ENCODE measurements around the gene HAGH.

The HAGH gene

DNA sequence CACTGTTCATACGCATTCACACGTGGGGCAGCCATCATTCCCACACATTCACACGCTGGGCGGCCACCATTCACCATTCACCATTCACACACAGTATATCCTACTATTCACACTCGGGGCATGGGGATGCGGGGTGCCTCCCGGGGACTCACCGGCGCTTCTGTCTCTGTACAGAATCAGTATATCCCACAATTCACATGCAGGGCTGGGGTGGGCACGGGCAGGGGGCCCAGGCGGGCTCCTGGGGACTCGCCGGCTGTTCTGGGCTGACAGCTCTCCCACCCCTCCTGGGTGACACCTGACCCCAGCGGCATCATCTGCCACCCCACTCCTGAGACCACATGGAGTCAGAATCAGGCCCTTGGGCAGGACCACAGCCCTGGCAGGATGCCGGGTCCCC is 64.9 kb downstream of the HAGH start:
- CTCF ChIA-PET = interaction anchor here (0.7 kb wide), 1 partner anchor 104 kb away, joined by 3 read pairs; no protein-coding TSS in a partner anchor
- Histone ChIP-seq H3K36me3 (ENCODE audit: control insufficient read depth in 2 of 2, insufficient read depth in 1 of 2, low read length in 2 of 2) (peaks cover 0 to 83% of the 10 kb centered on the region in 2 experiments; a peak in 1 of 3 replicates), H3K27ac (ENCODE audit: extremely low read depth, low read depth, low read length) (no peak overlapping the region), H3K4me3 (ENCODE audit: low read depth, low read length) (no peak overlapping the region), H3K4me1 (ENCODE audit: control insufficient read depth, insufficient read depth, low read length) (no peaks in the 10 kb centered on the region), H3K9me3 (ENCODE audit: control insufficient read depth, insufficient read depth, low read depth, low read length) (no peaks in the 10 kb centered on the region)
- POLR2A ChIA-PET = no interaction called here
- no peak for TF ChIP-seq ZNF23 (tag by site-specific recombination; IDR thresholded peaks at IDR 0.05; ENCODE audit: borderline replicate concordance)
- no peak for TF ChIP-seq ZNF677 (tag by site-specific recombination; IDR thresholded peaks at IDR 0.05)

DNA sequence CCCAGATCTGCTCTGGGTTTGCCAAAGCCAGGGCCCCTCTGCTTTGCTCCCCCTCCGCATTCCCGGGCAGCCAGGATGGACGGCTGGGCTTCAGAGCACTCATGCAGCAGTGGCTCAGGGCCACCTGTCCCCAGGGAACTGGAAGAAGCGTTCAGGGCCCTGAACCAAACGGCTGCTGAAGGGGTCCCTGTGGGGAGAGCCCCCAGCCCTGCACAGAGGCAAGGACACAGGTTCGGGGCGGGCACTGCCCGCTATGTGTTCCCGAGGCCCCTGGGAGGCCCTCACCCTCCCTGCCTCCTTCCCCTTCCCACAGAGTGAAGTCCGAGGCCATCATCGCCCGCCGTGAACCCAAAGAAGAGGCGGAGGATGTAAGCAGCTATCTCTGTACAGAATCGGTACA is 65.7 kb downstream of the HAGH start:
- peaks cover 0 to 76% of the 10 kb centered on the region in 2 experiments; a peak in 1 of 3 replicates for H3K36me3 ChIP-seq (ENCODE audit: control insufficient read depth in 2 of 2, insufficient read depth in 1 of 2, low read length in 2 of 2)
- CTCF ChIA-PET = interaction anchor here (0.7 kb wide), 1 partner anchor 103 kb away, joined by 3 read pairs; no protein-coding TSS in a partner anchor
- POLR2A ChIA-PET = interaction anchor here (0.9 to 1.0 kb wide), 2 partner anchors 9 to 12 kb away, joined by 3 read pairs; partner anchors contain the start of genes EME2 and MRPS34
- H3K4me3 ChIP-seq (ENCODE audit: low read depth, low read length) = no peak overlapping the region
- H3K9me3 ChIP-seq (ENCODE audit: control insufficient read depth, insufficient read depth, low read depth, low read length) = no peaks in the 10 kb centered on the region
- TF ChIP-seq, protein P1, sequence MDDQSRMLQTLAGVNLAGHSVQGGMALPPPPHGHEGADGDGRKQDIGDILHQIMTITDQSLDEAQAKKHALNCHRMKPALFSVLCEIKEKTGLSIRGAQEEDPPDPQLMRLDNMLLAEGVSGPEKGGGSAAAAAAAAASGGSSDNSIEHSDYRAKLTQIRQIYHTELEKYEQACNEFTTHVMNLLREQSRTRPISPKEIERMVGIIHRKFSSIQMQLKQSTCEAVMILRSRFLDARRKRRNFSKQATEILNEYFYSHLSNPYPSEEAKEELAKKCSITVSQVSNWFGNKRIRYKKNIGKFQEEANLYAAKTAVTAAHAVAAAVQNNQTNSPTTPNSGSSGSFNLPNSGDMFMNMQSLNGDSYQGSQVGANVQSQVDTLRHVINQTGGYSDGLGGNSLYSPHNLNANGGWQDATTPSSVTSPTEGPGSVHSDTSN (CRISPR knock-in tag; IDR thresholded peaks at IDR 0.05) = no peak
- TF ChIP-seq GLI4 (tag by site-specific recombination; IDR thresholded peaks at IDR 0.05) (no peak), ZSCAN23 (tag by site-specific recombination; IDR thresholded peaks at IDR 0.05) (no peak), ZNF132 (tag by site-specific recombination; IDR thresholded peaks at IDR 0.05; ENCODE audit: borderline replicate concordance) (no peak), ZNF610 (tag by site-specific recombination; IDR thresholded peaks at IDR 0.05; ENCODE audit: borderline replicate concordance) (no peak), ZNF555 (tag by site-specific recombination; conservative IDR thresholded peaks at IDR 0.05) (no peak), ZNF391 (tag by site-specific recombination; IDR thresholded peaks at IDR 0.05; ENCODE audit: borderline replicate concordance, low read depth) (no peak), ZBTB7A (tag by site-specific recombination; IDR thresholded peaks at IDR 0.05; ENCODE audit: low read depth) (no peak), GFI1B (tag by site-specific recombination; IDR thresholded peaks at IDR 0.05) (no peak), ZNF223 (tag by site-specific recombination; IDR thresholded peaks at IDR 0.05) (no peak), KLF10 (tag by site-specific recombination; IDR thresholded peaks at IDR 0.05) (no peak), TRIM28 (IDR thresholded peaks at IDR 0.05; ENCODE audit: borderline replicate concordance, low read length) (no peak), ZNF112 (tag by site-specific recombination; IDR thresholded peaks at IDR 0.05) (no peak), ZNF302 (tag by site-specific recombination; IDR thresholded peaks at IDR 0.05; ENCODE audit: low read depth) (no peak), ZNF2 (tag by site-specific recombination; IDR thresholded peaks at IDR 0.05) (no peak), ZNF785 (tag by site-specific recombination; IDR thresholded peaks at IDR 0.05) (no peak)
- TF ChIP-seq, protein P2, sequence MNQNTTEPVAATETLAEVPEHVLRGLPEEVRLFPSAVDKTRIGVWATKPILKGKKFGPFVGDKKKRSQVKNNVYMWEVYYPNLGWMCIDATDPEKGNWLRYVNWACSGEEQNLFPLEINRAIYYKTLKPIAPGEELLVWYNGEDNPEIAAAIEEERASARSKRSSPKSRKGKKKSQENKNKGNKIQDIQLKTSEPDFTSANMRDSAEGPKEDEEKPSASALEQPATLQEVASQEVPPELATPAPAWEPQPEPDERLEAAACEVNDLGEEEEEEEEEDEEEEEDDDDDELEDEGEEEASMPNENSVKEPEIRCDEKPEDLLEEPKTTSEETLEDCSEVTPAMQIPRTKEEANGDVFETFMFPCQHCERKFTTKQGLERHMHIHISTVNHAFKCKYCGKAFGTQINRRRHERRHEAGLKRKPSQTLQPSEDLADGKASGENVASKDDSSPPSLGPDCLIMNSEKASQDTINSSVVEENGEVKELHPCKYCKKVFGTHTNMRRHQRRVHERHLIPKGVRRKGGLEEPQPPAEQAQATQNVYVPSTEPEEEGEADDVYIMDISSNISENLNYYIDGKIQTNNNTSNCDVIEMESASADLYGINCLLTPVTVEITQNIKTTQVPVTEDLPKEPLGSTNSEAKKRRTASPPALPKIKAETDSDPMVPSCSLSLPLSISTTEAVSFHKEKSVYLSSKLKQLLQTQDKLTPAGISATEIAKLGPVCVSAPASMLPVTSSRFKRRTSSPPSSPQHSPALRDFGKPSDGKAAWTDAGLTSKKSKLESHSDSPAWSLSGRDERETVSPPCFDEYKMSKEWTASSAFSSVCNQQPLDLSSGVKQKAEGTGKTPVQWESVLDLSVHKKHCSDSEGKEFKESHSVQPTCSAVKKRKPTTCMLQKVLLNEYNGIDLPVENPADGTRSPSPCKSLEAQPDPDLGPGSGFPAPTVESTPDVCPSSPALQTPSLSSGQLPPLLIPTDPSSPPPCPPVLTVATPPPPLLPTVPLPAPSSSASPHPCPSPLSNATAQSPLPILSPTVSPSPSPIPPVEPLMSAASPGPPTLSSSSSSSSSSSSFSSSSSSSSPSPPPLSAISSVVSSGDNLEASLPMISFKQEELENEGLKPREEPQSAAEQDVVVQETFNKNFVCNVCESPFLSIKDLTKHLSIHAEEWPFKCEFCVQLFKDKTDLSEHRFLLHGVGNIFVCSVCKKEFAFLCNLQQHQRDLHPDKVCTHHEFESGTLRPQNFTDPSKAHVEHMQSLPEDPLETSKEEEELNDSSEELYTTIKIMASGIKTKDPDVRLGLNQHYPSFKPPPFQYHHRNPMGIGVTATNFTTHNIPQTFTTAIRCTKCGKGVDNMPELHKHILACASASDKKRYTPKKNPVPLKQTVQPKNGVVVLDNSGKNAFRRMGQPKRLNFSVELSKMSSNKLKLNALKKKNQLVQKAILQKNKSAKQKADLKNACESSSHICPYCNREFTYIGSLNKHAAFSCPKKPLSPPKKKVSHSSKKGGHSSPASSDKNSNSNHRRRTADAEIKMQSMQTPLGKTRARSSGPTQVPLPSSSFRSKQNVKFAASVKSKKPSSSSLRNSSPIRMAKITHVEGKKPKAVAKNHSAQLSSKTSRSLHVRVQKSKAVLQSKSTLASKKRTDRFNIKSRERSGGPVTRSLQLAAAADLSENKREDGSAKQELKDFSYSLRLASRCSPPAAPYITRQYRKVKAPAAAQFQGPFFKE (tag by site-specific recombination; IDR thresholded peaks at IDR 0.05; ENCODE audit: borderline replicate concordance) = no peak
- TF ChIP-seq, protein P3, sequence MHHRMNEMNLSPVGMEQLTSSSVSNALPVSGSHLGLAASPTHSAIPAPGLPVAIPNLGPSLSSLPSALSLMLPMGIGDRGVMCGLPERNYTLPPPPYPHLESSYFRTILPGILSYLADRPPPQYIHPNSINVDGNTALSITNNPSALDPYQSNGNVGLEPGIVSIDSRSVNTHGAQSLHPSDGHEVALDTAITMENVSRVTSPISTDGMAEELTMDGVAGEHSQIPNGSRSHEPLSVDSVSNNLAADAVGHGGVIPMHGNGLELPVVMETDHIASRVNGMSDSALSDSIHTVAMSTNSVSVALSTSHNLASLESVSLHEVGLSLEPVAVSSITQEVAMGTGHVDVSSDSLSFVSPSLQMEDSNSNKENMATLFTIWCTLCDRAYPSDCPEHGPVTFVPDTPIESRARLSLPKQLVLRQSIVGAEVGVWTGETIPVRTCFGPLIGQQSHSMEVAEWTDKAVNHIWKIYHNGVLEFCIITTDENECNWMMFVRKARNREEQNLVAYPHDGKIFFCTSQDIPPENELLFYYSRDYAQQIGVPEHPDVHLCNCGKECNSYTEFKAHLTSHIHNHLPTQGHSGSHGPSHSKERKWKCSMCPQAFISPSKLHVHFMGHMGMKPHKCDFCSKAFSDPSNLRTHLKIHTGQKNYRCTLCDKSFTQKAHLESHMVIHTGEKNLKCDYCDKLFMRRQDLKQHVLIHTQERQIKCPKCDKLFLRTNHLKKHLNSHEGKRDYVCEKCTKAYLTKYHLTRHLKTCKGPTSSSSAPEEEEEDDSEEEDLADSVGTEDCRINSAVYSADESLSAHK (tag by site-specific recombination; IDR thresholded peaks at IDR 0.05) = no peak
- TF ChIP-seq, protein P4, sequence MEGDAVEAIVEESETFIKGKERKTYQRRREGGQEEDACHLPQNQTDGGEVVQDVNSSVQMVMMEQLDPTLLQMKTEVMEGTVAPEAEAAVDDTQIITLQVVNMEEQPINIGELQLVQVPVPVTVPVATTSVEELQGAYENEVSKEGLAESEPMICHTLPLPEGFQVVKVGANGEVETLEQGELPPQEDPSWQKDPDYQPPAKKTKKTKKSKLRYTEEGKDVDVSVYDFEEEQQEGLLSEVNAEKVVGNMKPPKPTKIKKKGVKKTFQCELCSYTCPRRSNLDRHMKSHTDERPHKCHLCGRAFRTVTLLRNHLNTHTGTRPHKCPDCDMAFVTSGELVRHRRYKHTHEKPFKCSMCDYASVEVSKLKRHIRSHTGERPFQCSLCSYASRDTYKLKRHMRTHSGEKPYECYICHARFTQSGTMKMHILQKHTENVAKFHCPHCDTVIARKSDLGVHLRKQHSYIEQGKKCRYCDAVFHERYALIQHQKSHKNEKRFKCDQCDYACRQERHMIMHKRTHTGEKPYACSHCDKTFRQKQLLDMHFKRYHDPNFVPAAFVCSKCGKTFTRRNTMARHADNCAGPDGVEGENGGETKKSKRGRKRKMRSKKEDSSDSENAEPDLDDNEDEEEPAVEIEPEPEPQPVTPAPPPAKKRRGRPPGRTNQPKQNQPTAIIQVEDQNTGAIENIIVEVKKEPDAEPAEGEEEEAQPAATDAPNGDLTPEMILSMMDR (tag by site-specific recombination; IDR thresholded peaks at IDR 0.05) = no peak
- H3K4me1 ChIP-seq (ENCODE audit: control insufficient read depth, insufficient read depth, low read length) = no peaks in the 10 kb centered on the region
- H3K27ac ChIP-seq (ENCODE audit: extremely low read depth, low read depth, low read length) = no peak overlapping the region

Measured in HEK293 (cell line).